Measurements from ENCODE around the gene FAM168A.

The FAM168A gene

DNA sequence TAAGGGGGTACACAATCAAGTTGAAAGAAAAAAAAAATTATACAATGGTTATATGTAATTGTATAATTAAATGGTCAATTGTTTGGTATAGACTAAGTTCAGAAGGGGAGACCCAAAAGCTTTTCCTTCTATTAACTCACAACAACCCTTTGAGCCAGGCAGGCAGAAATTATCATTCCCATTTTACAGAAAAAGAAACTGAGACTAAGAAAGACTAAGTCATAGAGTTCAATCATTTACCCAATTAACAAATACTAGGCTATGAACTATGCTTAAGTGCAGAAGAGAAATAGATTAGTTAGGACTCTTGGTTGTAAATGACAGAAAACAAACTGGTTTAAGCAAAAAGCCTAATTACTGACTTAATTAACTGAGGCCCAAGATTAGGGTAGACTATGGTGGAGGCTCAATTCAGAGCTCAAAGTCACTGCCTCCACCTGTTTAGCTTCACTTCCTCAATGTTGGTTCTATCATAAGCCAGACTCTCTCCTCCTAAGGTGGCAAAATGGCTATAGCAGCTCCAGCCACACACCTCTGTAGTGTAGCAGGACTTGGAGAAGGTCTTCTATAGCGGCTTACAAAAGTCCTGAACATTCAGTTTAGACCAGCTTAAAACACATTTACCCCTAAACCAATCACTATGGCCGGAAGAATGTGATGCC is 34.2 kb downstream of the FAM168A start:
- peaks cover 0 to 4% of the 10 kb centered on the region in 2 donors for H3K4me1 Mint-ChIP-seq (ENCODE audit: low read depth in 2 of 2)
- no peaks in the 10 kb centered on the region for H3K9me3 Mint-ChIP-seq
- H3K36me3 Mint-ChIP-seq (ENCODE audit: insufficient read depth): no peaks in the 10 kb centered on the region
- no peak overlapping the region for H3K27ac Mint-ChIP-seq
- ATAC-seq (replicated peaks): no peak
- DNase-seq: no peak
- no peaks in the 10 kb centered on the region for H3K27me3 Mint-ChIP-seq
- no peak overlapping the region for H3K4me3 Mint-ChIP-seq

DNA sequence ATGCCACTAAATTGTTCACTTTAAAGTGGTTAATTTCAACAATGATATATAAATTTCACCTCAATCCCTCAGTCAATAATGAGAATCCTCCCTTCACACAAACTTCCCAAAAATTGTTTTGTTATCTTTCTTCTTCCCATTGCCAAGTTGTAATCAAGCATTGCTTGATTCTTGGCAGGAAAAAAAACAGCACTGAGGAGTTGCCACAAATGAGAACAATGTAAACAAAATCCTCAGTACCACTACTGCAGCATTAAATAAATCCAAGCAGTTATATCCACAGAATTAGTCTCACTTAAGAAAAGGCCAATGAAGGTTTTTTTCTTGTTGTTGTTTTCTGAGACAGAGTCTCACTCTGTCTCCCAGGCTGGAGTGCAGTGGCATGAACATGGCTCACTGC is 38.2 kb downstream of the FAM168A start:
- Mint-ChIP-seq H3K9me3 (no peaks in the 10 kb centered on the region), H3K27me3 (no peaks in the 10 kb centered on the region), H3K36me3 (ENCODE audit: insufficient read depth) (no peaks in the 10 kb centered on the region), H3K4me3 (no peak overlapping the region), H3K27ac (no peak overlapping the region), H3K4me1 (ENCODE audit: low read depth in 2 of 2) (no peaks in the 10 kb centered on the region)
- no peak for ATAC-seq (replicated peaks)
- DNase-seq: no peak

DNA sequence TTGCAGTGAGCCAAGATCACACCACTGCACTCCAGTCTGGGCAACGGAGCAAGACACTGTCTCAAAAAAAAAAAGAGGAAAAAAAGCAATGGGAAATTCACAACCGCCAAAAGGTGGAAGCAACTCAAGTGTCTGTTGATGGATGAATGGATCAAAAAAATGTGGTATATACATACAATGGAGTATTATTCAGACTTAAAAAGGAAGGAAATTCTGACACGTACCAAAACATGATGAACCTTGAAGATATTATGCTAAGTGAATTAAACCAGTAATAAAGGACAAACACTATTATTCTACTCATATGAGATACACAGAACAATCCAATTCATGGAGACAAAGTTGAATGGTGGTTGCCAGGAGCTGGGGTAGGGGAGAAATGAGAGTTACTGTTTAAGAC is 40.9 kb downstream of the FAM168A start:
- no peaks in the 10 kb centered on the region for H3K9me3 Mint-ChIP-seq
- no peak for DNase-seq
- H3K27me3 Mint-ChIP-seq: no peaks in the 10 kb centered on the region
- H3K4me1 Mint-ChIP-seq (ENCODE audit: low read depth in 2 of 2): peaks cover 0 to 7% of the 10 kb centered on the region in 2 donors
- no peak overlapping the region for H3K27ac Mint-ChIP-seq
- no peak for ATAC-seq (replicated peaks)
- no peak overlapping the region for H3K4me3 Mint-ChIP-seq
- H3K36me3 Mint-ChIP-seq (ENCODE audit: insufficient read depth): no peaks in the 10 kb centered on the region

DNA sequence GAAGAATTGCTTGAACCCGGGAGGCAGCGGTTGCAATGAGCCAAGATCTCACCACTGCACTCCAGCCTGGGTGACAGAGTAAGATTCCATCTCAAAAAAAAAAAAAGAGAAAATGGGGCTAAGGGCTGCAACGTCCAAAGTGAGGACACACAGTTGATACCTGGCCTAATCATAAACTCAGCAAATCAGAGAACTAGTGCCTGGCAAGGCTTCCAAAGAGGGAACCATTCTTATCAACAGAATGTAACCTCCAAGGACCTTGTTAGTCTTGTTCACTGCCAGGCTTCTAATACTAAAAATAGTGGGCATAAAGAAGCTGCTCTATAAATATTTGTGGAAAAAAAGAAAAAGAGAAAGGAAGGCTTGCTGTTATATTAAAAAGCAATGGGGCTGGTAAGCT is 42.3 kb downstream of the FAM168A start:
- DNase-seq: no peak
- no peak overlapping the region for H3K27ac Mint-ChIP-seq
- no peak for ATAC-seq (replicated peaks)
- H3K36me3 Mint-ChIP-seq (ENCODE audit: insufficient read depth): no peaks in the 10 kb centered on the region
- no peaks in the 10 kb centered on the region for H3K9me3 Mint-ChIP-seq
- H3K27me3 Mint-ChIP-seq: no peaks in the 10 kb centered on the region
- H3K4me3 Mint-ChIP-seq: no peak overlapping the region
- peaks cover 8 to 18% of the 10 kb centered on the region in 2 donors for H3K4me1 Mint-ChIP-seq (ENCODE audit: low read depth in 2 of 2)

DNA sequence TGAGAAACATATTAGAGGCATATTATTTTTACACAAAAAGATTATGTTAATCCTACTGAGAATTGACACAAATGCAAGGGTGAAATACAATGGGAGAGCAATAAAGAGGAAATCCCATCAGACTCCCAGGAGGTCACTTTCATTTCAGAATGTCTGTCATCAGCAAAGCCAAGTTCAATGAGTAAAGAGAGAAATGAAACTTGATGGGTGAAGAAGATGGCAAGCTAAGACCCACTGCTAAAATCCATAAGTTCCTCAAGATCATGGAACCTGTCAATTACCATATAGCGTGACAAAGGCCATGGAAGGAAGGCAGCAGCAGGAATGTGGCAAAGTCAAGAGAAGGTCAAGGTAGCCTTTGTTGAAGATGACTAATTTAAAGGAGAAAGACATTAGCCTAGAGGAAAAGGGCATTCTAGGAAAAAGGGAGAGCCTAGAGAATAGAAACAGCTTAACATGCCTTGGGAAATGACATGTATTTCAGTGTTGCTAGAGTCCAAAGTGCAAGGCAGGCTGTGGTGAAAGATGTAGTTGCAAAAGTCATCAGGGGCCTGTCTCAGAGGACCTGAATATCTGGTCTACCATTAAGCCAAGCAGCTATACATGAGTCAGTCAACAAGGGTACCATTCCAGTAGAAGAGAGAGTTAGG is 43.1 kb downstream of the FAM168A start:
- no peak for ATAC-seq (replicated peaks)
- peaks cover 11 to 23% of the 10 kb centered on the region in 2 donors for H3K4me1 Mint-ChIP-seq (ENCODE audit: low read depth in 2 of 2)
- H3K4me3 Mint-ChIP-seq: no peak overlapping the region
- no peak overlapping the region for H3K27ac Mint-ChIP-seq
- no peaks in the 10 kb centered on the region for H3K36me3 Mint-ChIP-seq (ENCODE audit: insufficient read depth)
- DNase-seq: no peak
- H3K9me3 Mint-ChIP-seq: no peaks in the 10 kb centered on the region
- H3K27me3 Mint-ChIP-seq: no peaks in the 10 kb centered on the region

DNA sequence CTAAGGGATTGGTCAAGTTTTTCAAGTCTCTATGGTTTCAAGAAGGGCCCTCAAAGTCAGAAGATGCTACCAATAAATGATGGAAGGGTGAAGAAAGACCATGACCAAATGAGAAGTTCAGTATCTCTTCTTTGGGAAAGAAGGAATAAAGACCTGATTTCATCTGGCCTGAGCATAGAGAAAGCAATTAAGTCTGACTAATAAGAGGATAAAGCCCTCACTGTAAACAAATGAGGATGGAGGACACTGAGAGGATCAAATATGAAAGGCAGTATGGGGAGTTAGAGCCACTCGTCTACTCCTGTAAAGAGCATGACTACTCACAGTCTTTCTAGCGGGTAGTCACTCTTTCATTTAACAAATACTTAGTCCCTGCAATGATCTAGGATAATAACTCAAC is 44.6 kb downstream of the FAM168A start:
- Mint-ChIP-seq H3K4me1 (ENCODE audit: low read depth in 2 of 2) (peaks cover 14 to 27% of the 10 kb centered on the region in 2 donors), H3K9me3 (no peaks in the 10 kb centered on the region), H3K27me3 (no peaks in the 10 kb centered on the region), H3K4me3 (no peak overlapping the region), H3K27ac (no peak overlapping the region), H3K36me3 (ENCODE audit: insufficient read depth) (no peaks in the 10 kb centered on the region)
- no peak for ATAC-seq (replicated peaks)
- no peak for DNase-seq

DNA sequence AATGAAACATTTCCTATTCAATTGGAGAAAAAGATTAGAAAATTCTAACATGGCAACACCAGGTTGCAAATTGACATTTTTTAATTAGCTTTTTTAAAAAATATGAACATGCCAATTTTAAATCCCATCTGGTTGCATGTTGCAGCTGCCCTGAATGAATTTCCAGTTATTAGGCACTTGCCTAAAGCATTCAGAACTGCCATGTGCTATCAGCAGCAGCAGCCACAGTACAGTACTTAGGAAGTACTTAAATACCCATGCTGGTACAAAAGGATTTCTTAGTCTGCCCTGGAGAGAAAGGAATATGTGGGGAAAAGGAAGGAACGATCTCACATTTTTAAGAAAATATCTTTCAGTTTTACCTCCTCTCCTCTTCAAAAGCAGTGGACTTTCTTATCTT is 46.2 kb downstream of the FAM168A start:
- DNase-seq (no peak), ATAC-seq (replicated peaks) (no peak)
- Mint-ChIP-seq H3K36me3 (ENCODE audit: insufficient read depth) (no peaks in the 10 kb centered on the region), H3K27ac (peak overlapping the region in 1 of 2 donors; percentile 13), H3K27me3 (no peaks in the 10 kb centered on the region), H3K4me1 (ENCODE audit: low read depth in 2 of 2) (peaks cover 14 to 27% of the 10 kb centered on the region in 2 donors), H3K9me3 (no peaks in the 10 kb centered on the region), H3K4me3 (no peak overlapping the region)

DNA sequence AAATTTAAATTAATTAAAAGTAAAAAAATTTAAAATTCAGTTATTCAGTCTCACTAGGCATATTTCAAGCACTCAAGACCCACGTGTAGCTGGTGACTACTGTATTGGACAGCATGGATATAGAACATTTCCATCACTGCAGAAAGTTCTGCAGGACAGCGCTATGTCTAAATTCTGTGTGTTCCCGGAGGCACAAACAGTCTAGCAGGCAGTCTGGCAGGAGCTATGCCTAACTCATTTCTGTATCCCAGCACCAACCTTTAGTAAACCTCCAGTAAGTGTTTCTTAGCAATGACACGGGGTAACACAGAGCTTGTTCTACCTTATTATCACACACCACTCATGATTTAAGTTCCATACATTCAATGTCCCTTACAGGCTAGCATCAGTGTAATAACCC is 48.5 kb downstream of the FAM168A start:
- DNase-seq: no peak
- Mint-ChIP-seq H3K27me3 (no peaks in the 10 kb centered on the region), H3K4me1 (ENCODE audit: low read depth in 2 of 2) (peaks cover 14 to 31% of the 10 kb centered on the region in 2 donors), H3K36me3 (ENCODE audit: insufficient read depth) (no peaks in the 10 kb centered on the region), H3K4me3 (no peak overlapping the region), H3K9me3 (no peaks in the 10 kb centered on the region), H3K27ac (peak overlapping the region in 1 of 2 donors; percentile 7)
- no peak for ATAC-seq (replicated peaks)

DNA sequence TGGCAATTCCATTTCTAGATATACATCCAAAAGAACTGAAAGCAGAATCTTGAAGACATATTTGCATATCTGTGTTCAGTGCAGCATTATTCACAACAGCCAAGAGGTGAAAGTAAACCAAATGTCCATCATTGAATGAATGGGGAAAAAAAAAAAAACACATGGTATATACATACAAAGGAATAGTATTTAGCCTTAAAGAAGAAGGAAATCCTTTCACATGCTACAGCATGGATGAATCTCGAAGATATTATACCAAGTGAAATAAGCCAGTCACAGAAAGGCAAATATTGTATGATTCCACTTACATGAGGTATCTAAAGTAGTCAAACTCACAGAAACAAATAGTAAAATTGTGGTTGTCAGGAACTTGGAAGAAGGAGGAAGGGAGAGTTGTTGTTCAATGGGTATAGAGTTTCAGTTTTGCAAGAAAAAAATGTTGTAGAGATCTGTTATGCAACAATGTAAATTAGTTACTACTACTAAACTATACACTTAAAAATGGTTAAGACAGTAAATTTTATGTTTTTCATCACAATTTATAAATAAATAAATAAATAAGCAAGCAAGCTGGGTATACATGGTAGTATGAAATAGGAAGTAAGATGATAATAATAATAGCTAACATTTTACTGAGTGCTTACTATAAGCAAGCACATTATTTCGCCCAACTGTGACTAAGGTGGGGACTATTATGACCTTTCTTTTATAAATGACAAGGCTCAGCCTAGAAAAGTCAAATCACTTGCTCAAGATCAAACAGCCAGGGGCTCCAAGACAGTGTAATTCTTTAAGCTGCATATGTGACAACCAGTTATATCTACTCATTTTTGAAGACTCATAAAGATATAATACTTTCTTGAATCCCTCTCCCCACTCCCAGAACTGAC is 50.0 kb downstream of the FAM168A start:
- H3K9me3 Mint-ChIP-seq: no peaks in the 10 kb centered on the region
- H3K36me3 Mint-ChIP-seq (ENCODE audit: insufficient read depth): no peaks in the 10 kb centered on the region
- peaks cover 14 to 31% of the 10 kb centered on the region in 2 donors for H3K4me1 Mint-ChIP-seq (ENCODE audit: low read depth in 2 of 2)
- DNase-seq (no peak), ATAC-seq (replicated peaks) (no peak)
- H3K27me3 Mint-ChIP-seq: no peaks in the 10 kb centered on the region
- H3K27ac Mint-ChIP-seq: no peak overlapping the region
- no peak overlapping the region for H3K4me3 Mint-ChIP-seq

DNA sequence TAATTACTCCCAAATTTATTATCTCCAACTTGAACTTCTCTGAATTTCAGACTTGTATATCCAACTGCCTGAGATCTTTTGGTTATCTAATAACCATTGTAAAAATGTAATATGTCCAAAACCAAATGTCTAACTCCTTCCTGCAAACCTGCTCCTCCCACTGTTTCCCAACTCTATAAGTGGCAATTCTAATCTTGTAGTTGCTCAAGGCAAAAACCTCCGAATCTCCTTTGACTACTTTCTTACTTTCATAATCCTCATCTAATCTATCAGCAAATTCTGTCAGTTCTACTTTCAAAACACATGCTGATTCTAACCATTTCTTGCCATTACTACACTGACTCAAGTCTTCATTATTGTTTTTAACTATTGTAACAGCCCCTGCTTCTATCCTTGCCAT is 55.7 kb downstream of the FAM168A start:
- DNase-seq (no peak), ATAC-seq (replicated peaks) (no peak)
- Mint-ChIP-seq H3K27ac (no peak overlapping the region), H3K4me1 (ENCODE audit: low read depth in 2 of 2) (peaks cover 15 to 26% of the 10 kb centered on the region in 2 donors), H3K36me3 (ENCODE audit: insufficient read depth) (no peaks in the 10 kb centered on the region), H3K27me3 (no peaks in the 10 kb centered on the region), H3K9me3 (no peaks in the 10 kb centered on the region), H3K4me3 (no peak overlapping the region)

DNA sequence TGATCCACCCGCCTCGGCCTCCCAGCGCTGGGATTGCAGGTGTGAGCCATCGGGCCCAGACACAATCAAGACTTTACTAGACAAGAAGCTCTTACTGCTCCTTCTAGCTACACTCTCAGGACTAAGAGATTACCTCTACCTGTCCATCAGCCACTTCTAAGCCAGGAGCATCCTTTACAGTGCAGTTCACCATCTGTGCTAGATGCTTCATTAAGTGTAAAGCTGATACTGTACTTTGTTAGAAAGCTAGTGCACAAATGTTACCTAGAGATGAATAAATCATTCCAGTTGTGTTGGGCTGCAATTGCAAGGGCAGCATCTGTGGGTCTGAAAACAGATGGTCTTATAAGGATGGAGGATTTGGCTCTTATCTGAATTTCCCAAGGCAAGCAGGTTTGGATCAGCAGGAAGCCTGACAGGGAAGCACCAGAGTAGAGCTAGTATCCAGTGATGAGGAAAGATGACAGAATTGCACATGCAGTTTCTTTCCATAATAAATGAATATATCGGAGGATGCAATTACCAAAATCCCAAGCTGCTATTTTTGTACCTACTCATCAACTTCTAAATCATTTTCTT is 58.3 kb downstream of the FAM168A start:
- Mint-ChIP-seq H3K27ac (no peak overlapping the region), H3K9me3 (no peaks in the 10 kb centered on the region), H3K4me3 (no peak overlapping the region), H3K36me3 (ENCODE audit: insufficient read depth) (no peaks in the 10 kb centered on the region), H3K27me3 (no peaks in the 10 kb centered on the region), H3K4me1 (ENCODE audit: low read depth in 2 of 2) (peaks cover 17 to 27% of the 10 kb centered on the region in 2 donors)
- ATAC-seq (replicated peaks) (no peak), DNase-seq (no peak)

DNA sequence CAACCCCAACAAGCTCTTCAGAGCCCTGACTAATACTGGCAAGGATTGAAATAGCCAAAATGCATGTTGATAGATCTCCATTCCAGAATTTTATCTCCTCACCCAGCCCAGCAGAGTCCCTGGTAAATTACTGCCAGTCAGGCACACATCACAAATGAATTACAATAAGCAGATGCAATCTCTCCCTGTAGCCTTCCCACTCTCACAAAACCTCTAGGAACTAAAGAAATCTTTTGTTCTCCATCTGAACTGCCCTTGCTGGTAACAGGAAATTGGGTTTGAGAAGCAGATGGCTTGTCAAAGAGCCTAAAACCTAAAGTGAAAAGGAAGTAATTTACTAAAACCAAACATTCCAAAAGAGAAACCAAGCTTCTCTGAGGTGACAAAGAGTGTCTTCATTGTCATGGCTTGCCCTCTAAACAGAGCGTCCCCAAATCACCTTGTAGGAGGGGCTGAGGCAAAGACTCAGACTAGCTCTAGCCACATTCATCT is 59.5 kb downstream of the FAM168A start:
- no peaks in the 10 kb centered on the region for H3K27me3 Mint-ChIP-seq
- peaks cover 18 to 27% of the 10 kb centered on the region in 2 donors for H3K4me1 Mint-ChIP-seq (ENCODE audit: low read depth in 2 of 2)
- DNase-seq (no peak), ATAC-seq (replicated peaks) (peak; percentile 57)
- H3K36me3 Mint-ChIP-seq (ENCODE audit: insufficient read depth): no peaks in the 10 kb centered on the region
- H3K9me3 Mint-ChIP-seq: no peaks in the 10 kb centered on the region
- peak overlapping the region in 1 of 2 donors; percentile 1 for H3K4me3 Mint-ChIP-seq
- peak overlapping the region; percentile 47 to 79 for H3K27ac Mint-ChIP-seq

DNA sequence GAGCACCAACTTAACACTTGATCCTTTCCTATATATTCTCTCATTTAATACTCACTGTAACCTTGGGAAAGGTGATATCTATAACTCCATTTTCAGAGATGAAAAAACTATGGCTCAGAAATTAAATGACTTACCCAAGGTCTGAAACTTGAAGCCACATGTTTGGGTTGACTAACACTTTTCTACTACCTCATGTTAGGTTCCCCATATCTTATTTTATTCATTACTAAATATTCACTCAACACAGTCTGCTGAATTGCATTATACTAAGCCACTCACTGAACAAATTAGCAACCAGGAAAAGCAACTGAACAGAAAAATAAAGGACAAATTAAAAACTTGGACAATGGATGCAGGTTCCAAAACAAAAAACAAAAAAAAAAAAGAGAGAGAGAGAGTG is 59.9 kb downstream of the FAM168A start:
- no peak for ATAC-seq (replicated peaks)

More for the DNA sequence above, 59.9 kb downstream of the FAM168A start:
- peaks cover 18 to 27% of the 10 kb centered on the region in 2 donors for H3K4me1 Mint-ChIP-seq (ENCODE audit: low read depth in 2 of 2)
- H3K4me3 Mint-ChIP-seq: no peak overlapping the region
- no peaks in the 10 kb centered on the region for H3K27me3 Mint-ChIP-seq
- peak overlapping the region in 1 of 2 donors; percentile 79 for H3K27ac Mint-ChIP-seq
- no peaks in the 10 kb centered on the region for H3K9me3 Mint-ChIP-seq
- no peaks in the 10 kb centered on the region for H3K36me3 Mint-ChIP-seq (ENCODE audit: insufficient read depth)
- no peak for DNase-seq

Data from effector memory CD8-positive, alpha-beta T cell (primary cell).